ENCODE results near the gene PPP1R12C.

GRCh38 chr19:55078996-55079395, 38.4 kb downstream of the PPP1R12C start:
- no peak for TF ChIP-seq CTCF (IDR thresholded peaks at IDR 0.05)
- no peak for TF ChIP-seq POLR2A (IDR thresholded peaks at IDR 0.05)

Data from right lobe of liver (tissue), 4 donors.